IMR-90 (cell line): ENCODE results near the gene BRF1. TPM values are rescaled to one million over a fixed set of nuclear protein-coding genes. Genes with fewer than 3 reads are reported as not detected.

ENCODE experiments used
- ATAC-seq: fragments of 200-7000 bp; cut with Tn5 transposase; 2 replicates; pipeline ENCODE4 v1.9.1; 2020; ENCODE audit warnings: low read depth, mild to moderate bottlenecking, moderate library complexity
- BruUV-seq: library from RNA; stranded (reverse); fragments of 400-500 nt; replicated peaks from 2 replicates; lab custom pipeline; 2021; lab: Mats Ljungman, UMichigan
- CTCF ChIA-PET: fragments of 300-600 bp; formaldehyde crosslinking; extraction: SDS; loops from one replicate; lab custom pipeline; 2021; ENCODE audit warnings: antibody characterized with exemption; lab: Yijun Ruan, JAX
- POLR2A ChIA-PET: fragments of 300-600 bp; sonication (Branson Sonifier 250); formaldehyde crosslinking; loops from one replicate; lab custom pipeline; 2022; ENCODE audit warnings: antibody characterized with exemption; ENCODE audit not compliant: unreplicated experiment; lab: Charles Lee
- DNase-seq: peaks from one replicate; pipeline ENCODE4 v3.0.0; 2013
- H2AFZ ChIP-seq: replicated peaks from 2 replicates; pipeline ENCODE3; 2013; ENCODE audit warnings: low read length, mild to moderate bottlenecking; ENCODE audit not compliant: poor library complexity
- H2AK5ac ChIP-seq: 2 replicates; pipeline ENCODE4 v1.6.1; 2013; ENCODE audit warnings: low read depth, low read length, inconsistent platforms
- H2AK9ac ChIP-seq: replicated peaks from 2 replicates; pipeline ENCODE3; 2013; ENCODE audit warnings: mild to moderate bottlenecking, low read depth, low read length, moderate library complexity; ENCODE audit not compliant: poor library complexity
- H2BK120ac ChIP-seq: 2 replicates; pipeline ENCODE4 v1.6.1; 2013; ENCODE audit warnings: low read depth, low read length, inconsistent platforms
- H2BK15ac ChIP-seq: 3 replicates; pipeline ENCODE4 v1.6.1; 2013; ENCODE audit warnings: low read depth, low read length, inconsistent platforms
- H2BK20ac ChIP-seq: 2 replicates; pipeline ENCODE4 v1.6.1; 2013; ENCODE audit warnings: low read depth, mild to moderate bottlenecking, inconsistent platforms, low read length, moderate library complexity
- H2BK5ac ChIP-seq: 2 replicates; pipeline ENCODE4 v1.6.1; 2013; ENCODE audit warnings: mild to moderate bottlenecking, low read depth, low read length, inconsistent platforms; ENCODE audit not compliant: poor library complexity, severe bottlenecking
- H3K14ac ChIP-seq: replicated peaks from 2 replicates; pipeline ENCODE4 v1.6.1; 2013; ENCODE audit warnings: low read depth, low read length, inconsistent platforms
- H3K18ac ChIP-seq: 2 replicates; pipeline ENCODE4 v1.6.1; 2013; ENCODE audit warnings: low read depth, low read length, control low read depth
- H3K23ac ChIP-seq: 2 replicates; pipeline ENCODE4 v1.6.1; 2013; ENCODE audit warnings: low read depth, low read length, inconsistent platforms
- H3K27ac ChIP-seq: 2 replicates; pipeline ENCODE4 v1.5.1; 2013; ENCODE audit warnings: mild to moderate bottlenecking, control low read depth, low read length; ENCODE audit not compliant: insufficient read depth
- H3K27me3 ChIP-seq: 2 replicates; pipeline ENCODE4 v1.6.1; 2013; ENCODE audit warnings: low read length; ENCODE audit not compliant: control insufficient read depth, insufficient read depth
- H3K36me3 ChIP-seq: 2 replicates; pipeline ENCODE4 v1.6.1; 2013; ENCODE audit warnings: low read length, mixed read lengths; ENCODE audit not compliant: control insufficient read depth, insufficient read depth
- H3K4ac ChIP-seq: 2 replicates; pipeline ENCODE4 v1.6.1; 2013; ENCODE audit warnings: low read depth, low read length, inconsistent platforms
- H3K4me1 ChIP-seq: 2 replicates; pipeline ENCODE4 v1.6.1; 2013; ENCODE audit warnings: low read length, mixed read lengths; ENCODE audit not compliant: control insufficient read depth, insufficient read depth
- H3K4me2 ChIP-seq: 2 replicates; pipeline ENCODE4 v1.6.1; 2013; ENCODE audit warnings: low read depth, mild to moderate bottlenecking, control low read depth, low read length, moderate library complexity
- H3K4me3 ChIP-seq: 2 replicates; pipeline ENCODE4 v1.5.1; 2013; ENCODE audit warnings: low read depth, mild to moderate bottlenecking, control low read depth, low read length, moderate library complexity; ENCODE audit not compliant: insufficient read depth
- H3K56ac ChIP-seq: 2 replicates; pipeline ENCODE4 v1.6.1; 2013; ENCODE audit warnings: low read length, inconsistent platforms; ENCODE audit not compliant: insufficient read depth; ENCODE audit errors: extremely low read depth
- H3K79me1 ChIP-seq, 2 experiments: 2 replicates each; pipeline ENCODE4 v1.6.1; 2013; ENCODE audit warnings: low read length in 2 of 2, inconsistent platforms in 1 of 2, low read depth in 1 of 2
- H3K9ac ChIP-seq: 2 replicates; pipeline ENCODE4 v1.6.1; 2013; ENCODE audit warnings: low read depth, low read length, control low read depth
- H3K9me1 ChIP-seq: 2 replicates; pipeline ENCODE4 v1.6.1; 2013; ENCODE audit warnings: low read length, inconsistent platforms; ENCODE audit not compliant: insufficient read depth
- H3K9me3 ChIP-seq: 2 replicates; pipeline ENCODE4 v1.6.1; 2013; ENCODE audit warnings: low read length; ENCODE audit not compliant: control insufficient read depth, insufficient read depth
- H4K20me1 ChIP-seq: 2 replicates; pipeline ENCODE4 v1.6.1; 2013; ENCODE audit warnings: low read length, inconsistent platforms; ENCODE audit not compliant: insufficient read depth
- H4K5ac ChIP-seq: 2 replicates; pipeline ENCODE4 v1.6.1; 2013; ENCODE audit warnings: mild to moderate bottlenecking, low read depth, low read length, control low read depth
- H4K8ac ChIP-seq, 2 experiments: 2 replicates each; pipeline ENCODE4 v1.6.1; 2013; ENCODE audit warnings: low read depth in 2 of 2, low read length in 2 of 2, control low read depth in 1 of 2, inconsistent platforms in 1 of 2
- H4K91ac ChIP-seq: 2 replicates; pipeline ENCODE4 v1.6.1; 2013; ENCODE audit warnings: low read depth, low read length, inconsistent platforms; ENCODE audit not compliant: insufficient read depth
- BHLHE40 ChIP-seq: fragments of 150-350 bp; IDR thresholded peaks from 2 replicates; pipeline ENCODE4 v1.6.1; 2016; ENCODE audit warnings: mild to moderate bottlenecking, low read depth, low read length
- CEBPB ChIP-seq: IDR thresholded peaks from 2 replicates; pipeline ENCODE4 v1.6.1; 2012; ENCODE audit warnings: low read depth, low read length, improper control_type of control experiment
- CHD1 ChIP-seq: IDR thresholded peaks from 2 replicates; pipeline ENCODE4 v1.6.1; 2012; ENCODE audit warnings: low read depth, low read length, improper control_type of control experiment
- ELK1 ChIP-seq: fragments of 150-350 bp; IDR thresholded peaks from 2 replicates; pipeline ENCODE4 v1.6.1; 2016; ENCODE audit warnings: low read depth, mild to moderate bottlenecking, low read length, moderate library complexity, borderline replicate concordance
- FOS ChIP-seq: fragments of 150-350 bp; IDR thresholded peaks from 2 replicates; pipeline ENCODE4 v1.6.1; 2016; ENCODE audit warnings: low read depth, low read length
- MAFK ChIP-seq: IDR thresholded peaks from 2 replicates; pipeline ENCODE4 v1.6.1; 2012; ENCODE audit warnings: low read depth, low read length, improper control_type of control experiment
- MAZ ChIP-seq: IDR thresholded peaks from 2 replicates; pipeline ENCODE4 v1.6.1; 2012; ENCODE audit warnings: low read depth, mild to moderate bottlenecking, low read length, improper control_type of control experiment, moderate library complexity, borderline replicate concordance
- MXI1 ChIP-seq: IDR thresholded peaks from 2 replicates; pipeline ENCODE4 v1.6.1; 2012; ENCODE audit warnings: low read depth, mild to moderate bottlenecking, low read length, moderate library complexity, borderline replicate concordance
- NFE2L2 ChIP-seq: fragments of 150-350 bp; IDR thresholded peaks from 2 replicates; pipeline ENCODE4 v1.6.1; 2016; ENCODE audit warnings: low read depth, mild to moderate bottlenecking, low read length
- POLR2A ChIP-seq: IDR thresholded peaks from 2 replicates; pipeline ENCODE4 v1.6.1; 2012; ENCODE audit warnings: mild to moderate bottlenecking, low read depth, low read length
- RAD21 ChIP-seq: IDR thresholded peaks from 2 replicates; pipeline ENCODE4 v1.6.1; 2012; ENCODE audit warnings: low read length, improper control_type of control experiment
- RCOR1 ChIP-seq: IDR thresholded peaks from 2 replicates; pipeline ENCODE4 v1.6.1; 2012; ENCODE audit warnings: mild to moderate bottlenecking, low read length, improper control_type of control experiment; ENCODE audit not compliant: insufficient replicate concordance
- RFX5 ChIP-seq: IDR thresholded peaks from 2 replicates; pipeline ENCODE4 v1.8.0; 2012; ENCODE audit warnings: low read depth, mild to moderate bottlenecking, low read length, moderate library complexity
- SMC3 ChIP-seq: fragments of 150-350 bp; IDR thresholded peaks from 2 replicates; pipeline ENCODE4 v1.6.1; 2016; ENCODE audit warnings: low read depth, mild to moderate bottlenecking, antibody characterized with exemption, low read length, moderate library complexity
- USF2 ChIP-seq: fragments of 150-350 bp; IDR thresholded peaks from 2 replicates; pipeline ENCODE4 v1.6.1; 2017; ENCODE audit warnings: mild to moderate bottlenecking, antibody characterized with exemption, low read length, low read depth
- WGBS, 2 experiments: methylation state at CpG; one replicate each; pipeline versions ENCODE4 v1.1.5 to v1.1.7; 2013; ENCODE audit warnings: missing lambda C conversion rate in 2 of 2; ENCODE audit not compliant: insufficient read length in 1 of 2; ENCODE audit errors: extremely low coverage in 2 of 2; 5-methylcytosine and 5-hydroxymethylcytosine counted together
- dilution Hi-C: fragments of 300-500 bp; cut with HindIII; formaldehyde crosslinking; loops from one replicate; pipeline ENCODE4 v1.14.3; 2018; ENCODE audit warnings: low sequenced_read_pairs; ENCODE audit not compliant: unreplicated experiment
- in situ Hi-C: fragments of 300-500 bp; cut with MboI; formaldehyde crosslinking; loops from 3 replicates; pipeline ENCODE4 v1.14.3; 2019; ENCODE audit warnings: low sequenced_read_pairs, inconsistent platforms, mixed read lengths
- intact Hi-C: fragments of 100-400 bp; cut with micrococcal nuclease; formaldehyde crosslinking; loops from 2 replicates; pipeline ENCODE4 v1.10.0; 2022
- polyA plus RNA-seq, 3 experiments: library from polyadenylated mRNA; depleted of rRNA; stranded (reverse); fragments of >200 nt; gene quantifications; 2 replicates each; pipeline ENCODE4 v1.2.3, GENCODE V29; 2012; ENCODE audit warnings: low replicate concordance in 1 of 3
- total RNA-seq: library from RNA; depleted of rRNA; stranded (reverse); fragments of >200 nt; gene quantifications from 2 replicates; pipeline ENCODE4 v1.2.3, GENCODE V29; 2012

The BRF1 gene
- total and polyA plus RNA-seq, 2 of the 4 experiments (the other 2 are of a cell fraction) = 12.4 to 16.7 TPM

GRCh38 chr14:105219753-105220152, 81.0 kb downstream of the BRF1 start:
- Histone ChIP-seq H4K20me1 (peaks cover 14% of the 10 kb centered on the region), H3K4ac (no peak overlapping the region), H2AK9ac (no peak overlapping the region), H3K79me1 (peaks cover 12 to 24% of the 10 kb centered on the region in 2 experiments), H3K27ac (no peak overlapping the region), H4K8ac (no peak overlapping the region), H2BK5ac (no peak overlapping the region), H4K5ac (no peak overlapping the region), H2AK5ac (no peak overlapping the region), H3K4me2 (no peak overlapping the region), H2BK20ac (no peak overlapping the region), H3K9me3 (no peaks in the 10 kb centered on the region), H3K18ac (no peak overlapping the region), H2AFZ (no peak overlapping the region), H2BK120ac (no peak overlapping the region), H2BK15ac (no peak overlapping the region), H3K14ac (no peak overlapping the region), H3K36me3 (peaks cover 58% of the 10 kb centered on the region), H3K4me3 (no peak overlapping the region), H3K23ac (no peak overlapping the region), H3K4me1 (peaks cover 2% of the 10 kb centered on the region; the same call in 1 of the 2 replicates), H3K9ac (no peak overlapping the region), H4K91ac (no peak overlapping the region), H3K56ac (no peak overlapping the region), H3K9me1 (peaks cover 12% of the 10 kb centered on the region), H3K27me3 (no peaks in the 10 kb centered on the region)
- dilution Hi-C loops (no loop called here), in situ Hi-C loops (no loop called here), intact Hi-C loops (no loop called here)
- 93% methylated on average over 11 of the region's 17 CpGs; no CpG with 5 or more reads in 1 of the 2 experiments for WGBS, 2 experiments
- no peak for ATAC-seq
- no peak for TF ChIP-seq MAZ
- TF ChIP-seq RFX5 = no peak
- TF ChIP-seq POLR2A = no peak
- TF ChIP-seq SMC3 = no peak
- no peak for TF ChIP-seq FOS
- no peak for TF ChIP-seq NFE2L2
- no peak for TF ChIP-seq USF2
- no peak for TF ChIP-seq RAD21
- no peak for TF ChIP-seq RCOR1
- no peak for TF ChIP-seq CHD1
- no peak for TF ChIP-seq MAFK
- no peak for TF ChIP-seq ELK1
- TF ChIP-seq CEBPB = no peak
- TF ChIP-seq MXI1 = no peak
- TF ChIP-seq BHLHE40 = no peak
- ChIA-PET POLR2A (interaction anchor here (0.7 kb wide), 1 partner anchor 40 kb away, joined by 3 read pairs; no protein-coding TSS in a partner anchor), CTCF (no interaction called here)
- no peak for DNase-seq
- BruUV-seq = no TSS peak
